DMS 273 (cell line): ENCODE data around the gene SH3BGR.
A peak's percentile ranks its signal among the peaks of the same experiment; 100 is the strongest.
"Not testable (repeated sequence)": the region's sequence is repeated elsewhere in the genome, so short reads cannot be mapped to it uniquely, and the experiment has no call there.

Source experiments
- DNase-seq: peaks from one replicate; lab custom pipeline; 2025; ENCODE audit not compliant: unreplicated experiment; lab: John Stamatoyannopoulos, UW

SH3BGR gene

DNA sequence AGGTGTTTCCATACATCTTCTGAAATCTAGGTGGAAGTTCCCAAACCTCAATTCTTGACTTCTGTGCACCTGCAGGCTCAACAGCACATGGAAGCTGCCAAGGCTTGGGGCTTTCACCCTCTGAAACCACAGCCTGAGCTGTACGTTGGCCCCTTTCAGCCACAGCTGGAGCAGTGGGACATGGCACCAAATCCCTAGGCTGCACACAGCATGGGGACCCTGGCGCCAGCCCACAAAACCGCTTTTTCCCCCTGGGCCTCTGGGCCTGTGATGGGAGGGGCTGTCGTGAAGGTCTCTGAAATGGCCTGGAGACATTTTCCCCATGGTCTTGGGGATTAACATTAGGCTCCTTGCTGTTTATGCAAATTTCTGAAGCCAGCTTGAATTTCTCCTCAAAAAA is 88.6 kb downstream of the SH3BGR start:
- DNase-seq = not testable (repeated sequence)

DNA sequence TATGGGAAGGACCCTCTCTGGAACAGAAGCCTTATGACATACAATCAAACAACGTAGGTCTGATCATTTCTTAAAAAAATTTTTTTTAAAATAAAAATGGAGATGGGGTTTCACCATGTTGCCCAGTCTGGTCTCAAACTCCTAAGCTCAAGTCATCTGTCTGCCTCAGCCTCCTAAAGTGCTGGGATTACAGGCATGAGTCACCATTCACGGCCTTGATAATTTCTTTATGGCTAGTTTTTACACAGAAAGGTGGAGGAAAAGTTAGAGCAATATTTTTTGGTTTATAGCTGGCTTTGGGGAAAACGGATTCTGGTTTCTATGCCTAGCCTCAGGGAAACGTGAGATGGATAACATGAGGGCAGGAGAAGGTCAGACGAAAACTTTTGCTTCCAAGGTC is 91.0 kb downstream of the SH3BGR start:
- no peak for DNase-seq

DNA sequence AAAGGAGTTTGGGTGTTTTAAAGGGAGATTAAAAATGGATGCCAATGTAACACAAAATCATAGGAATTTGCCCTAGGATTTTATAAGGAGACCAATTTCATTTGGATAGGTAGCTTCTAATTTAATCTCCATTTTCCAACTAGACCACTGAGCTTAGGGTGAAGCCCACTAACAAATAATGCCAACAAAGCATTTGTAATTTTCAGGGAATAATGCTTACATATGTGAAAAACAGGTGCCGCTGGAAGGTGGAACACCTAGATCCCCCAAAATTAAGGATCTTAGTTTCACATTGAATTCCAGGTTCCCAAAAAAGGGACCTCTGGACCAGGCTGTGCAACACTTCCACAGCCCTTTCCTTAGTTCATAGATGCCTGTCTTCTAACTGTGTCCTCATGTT is 94.8 kb downstream of the SH3BGR start:
- DNase-seq = no peak

DNA sequence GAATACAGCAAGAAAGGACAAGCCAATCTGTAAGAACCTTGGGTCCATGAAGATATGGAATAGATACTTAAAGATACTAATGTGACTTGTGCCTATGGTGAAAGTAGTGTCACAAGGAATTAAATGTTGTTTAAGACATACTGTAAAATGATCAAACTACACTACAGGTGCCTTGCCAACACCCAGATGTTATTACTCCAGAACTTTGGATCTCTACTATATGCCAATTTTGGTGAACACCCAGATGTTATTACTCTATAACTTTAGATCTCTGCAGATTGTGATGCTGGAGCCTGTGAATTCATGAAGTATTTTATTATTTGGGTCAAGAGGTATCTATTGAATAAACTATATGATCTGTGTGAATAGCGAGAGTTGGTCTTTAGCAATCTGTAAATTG is 101.1 kb downstream of the SH3BGR start:
- no peak for DNase-seq

DNA sequence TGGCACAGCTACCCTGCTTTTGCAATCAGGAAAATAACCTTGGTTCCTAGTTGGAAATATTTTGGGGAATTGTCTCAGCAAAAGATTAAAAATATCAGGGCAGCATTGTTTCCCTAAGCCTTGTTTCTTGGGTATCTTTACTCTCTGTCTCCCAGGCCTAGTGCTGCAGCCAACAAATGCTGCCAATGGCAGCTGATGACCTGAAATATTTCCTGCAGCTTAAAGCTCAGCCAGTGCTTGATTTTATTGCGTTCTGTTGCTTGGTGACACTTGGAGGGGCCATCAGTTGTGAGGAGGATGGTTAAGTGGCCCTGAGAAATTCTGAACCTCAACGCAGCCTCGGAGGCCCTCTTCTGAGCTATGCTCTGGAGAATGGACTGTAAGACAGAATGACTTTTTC is 101.6 kb downstream of the SH3BGR start:
- DNase-seq = no peak

DNA sequence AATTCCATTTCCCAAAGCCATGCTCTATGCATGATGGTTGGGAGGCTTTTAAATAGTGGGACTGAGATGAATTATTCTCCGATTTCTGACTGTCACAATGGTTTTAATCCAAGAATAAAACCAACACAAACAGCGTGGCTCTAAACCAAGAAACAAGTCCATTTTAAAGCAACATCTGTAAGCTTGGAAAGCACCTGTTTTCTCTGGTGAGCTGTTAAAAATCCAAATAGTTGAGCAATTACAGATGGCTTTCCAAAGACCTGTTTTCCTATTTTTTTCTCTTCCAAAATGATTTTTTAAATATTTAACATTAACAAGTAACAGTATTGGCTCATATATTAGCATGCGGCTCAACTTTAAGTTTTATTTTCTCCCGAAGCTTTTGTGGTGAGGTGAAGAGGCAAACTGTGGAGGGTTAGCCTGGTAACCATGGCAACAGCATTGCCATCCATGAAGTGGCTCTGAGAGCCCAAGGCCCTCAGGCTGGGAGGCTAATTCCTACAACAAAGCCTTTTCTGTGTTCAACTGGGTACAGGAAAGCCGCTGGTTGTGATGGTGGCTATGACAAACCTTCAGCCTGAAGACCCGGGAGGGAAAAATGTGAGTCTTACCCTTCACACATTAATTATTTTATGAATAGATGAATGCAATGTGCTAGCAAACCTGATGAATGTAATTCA is 104.3 kb downstream of the SH3BGR start:
- DNase-seq = peak; percentile 49

DNA sequence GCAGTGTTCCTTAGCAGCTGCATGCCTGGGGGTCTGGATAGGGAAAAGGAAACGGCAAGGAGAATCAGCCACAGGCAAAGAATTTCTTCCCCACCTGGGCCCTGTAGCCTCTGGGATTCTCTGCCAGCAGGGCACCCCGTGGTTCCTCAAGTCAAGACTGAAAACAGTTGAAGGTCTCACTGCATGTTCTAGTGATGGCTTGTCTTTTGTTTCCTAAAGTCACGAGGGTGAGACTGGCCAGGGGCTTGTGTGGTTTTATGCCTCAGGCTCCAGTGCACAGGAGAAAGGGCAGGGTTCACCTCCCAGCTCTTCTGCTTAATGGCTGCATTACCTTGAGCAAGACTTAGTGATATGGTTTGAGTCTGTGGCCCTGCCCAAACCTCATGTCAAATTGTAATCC is 107.7 kb downstream of the SH3BGR start:
- DNase-seq = no peak

DNA sequence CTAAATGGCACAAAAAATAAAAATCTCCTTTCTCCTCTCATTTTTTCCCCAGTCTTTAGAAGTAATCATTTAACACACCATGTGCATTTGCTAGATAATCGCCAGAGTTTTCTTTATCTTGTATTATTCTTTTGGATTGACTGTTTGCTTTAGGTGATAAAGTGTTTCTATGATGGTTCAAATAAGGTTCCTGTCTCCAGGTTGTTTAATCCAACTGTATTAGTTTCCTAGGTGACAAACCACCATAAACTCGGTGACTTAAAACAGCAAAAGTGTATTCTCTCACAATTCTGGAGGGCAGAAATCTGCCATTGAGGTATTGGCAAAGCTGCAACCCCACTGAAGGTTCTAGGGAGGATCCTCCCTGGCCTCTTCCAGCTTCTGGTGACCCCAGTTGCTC is 109.4 kb downstream of the SH3BGR start:
- DNase-seq = no peak

DNA sequence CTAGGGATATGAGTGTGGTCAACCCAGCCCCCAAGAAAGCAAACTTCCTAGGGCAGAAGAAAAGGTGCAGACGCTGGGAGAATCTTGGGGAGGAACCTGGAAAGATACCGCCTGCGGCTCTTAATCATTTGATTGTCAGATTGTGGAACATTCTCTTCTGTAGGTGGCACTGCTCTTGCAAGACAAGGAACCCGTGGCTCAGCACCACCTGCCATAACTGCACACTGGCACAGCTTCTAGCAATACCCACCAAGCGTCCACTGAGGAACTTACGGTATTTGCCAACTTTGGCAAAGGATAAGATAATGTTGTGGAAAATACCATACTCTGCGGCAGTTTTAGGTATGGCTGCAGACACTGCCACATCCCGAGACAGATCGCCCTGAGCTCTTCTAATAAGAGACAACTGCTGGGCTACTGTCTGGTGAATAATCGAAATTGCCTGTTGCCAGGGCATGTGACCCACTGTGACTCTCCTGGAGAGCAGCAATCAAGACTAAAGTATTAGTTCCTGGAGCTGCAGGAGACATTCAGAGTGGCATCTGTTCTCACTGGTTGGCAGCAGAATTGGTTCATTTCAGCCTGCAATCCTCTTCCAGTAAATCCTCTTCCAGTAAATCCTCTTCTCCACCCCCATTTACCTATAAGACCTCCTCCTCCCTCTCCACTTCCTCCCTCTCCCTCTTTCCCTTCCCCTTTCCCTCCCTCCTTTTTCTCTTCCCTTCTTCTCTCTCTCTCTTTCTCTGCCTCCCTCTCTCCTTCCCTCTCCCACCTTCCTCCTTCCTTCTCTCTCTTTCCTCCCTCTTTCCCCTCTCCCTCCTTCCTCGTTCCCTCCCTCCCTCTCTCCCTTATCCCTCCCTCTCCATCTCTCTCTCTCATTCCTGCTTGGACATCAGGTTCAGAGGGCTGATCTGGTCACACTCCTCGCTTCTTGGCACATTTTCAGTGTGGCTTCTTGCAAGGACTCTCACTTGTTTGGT is 111.3 kb downstream of the SH3BGR start:
- peak; percentile 70 for DNase-seq

DNA sequence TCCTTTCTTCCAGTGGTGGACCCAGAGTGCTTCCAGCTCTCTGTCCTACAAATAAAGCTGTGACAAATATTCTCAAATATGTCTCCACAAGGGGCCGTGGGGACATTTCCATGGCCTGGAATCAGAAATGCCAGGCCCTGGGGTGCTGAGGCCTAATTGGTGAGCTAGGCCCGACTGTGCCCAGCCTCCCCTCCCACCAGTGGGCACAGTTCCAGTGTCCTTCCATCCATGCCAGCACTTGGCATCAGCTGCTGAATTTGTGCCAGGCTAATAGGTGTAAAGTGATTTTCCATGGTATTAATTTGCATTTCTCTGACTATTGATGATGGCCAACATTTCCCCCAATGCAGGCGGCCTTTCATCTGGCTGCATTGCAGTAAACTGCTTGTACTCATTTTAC is 112.4 kb downstream of the SH3BGR start:
- peak; percentile 70 for DNase-seq
